ENCODE results near the gene KNG1. TPM values are rescaled to one million over a fixed set of nuclear protein-coding genes. Genes with fewer than 3 reads are reported as not detected.

Gene KNG1
- total and polyA plus RNA-seq, 8 donors, result 0.26 to 1.2 (median 0.49) TPM; not detected in 2

GRCh38 chr3:186783731-186784515 is 66.8 kb downstream of the KNG1 start:
- Histone ChIP-seq H3K36me3 (peaks cover 9 to 49% of the 10 kb centered on the region in 2 donors), H3K27me3 (no peaks in the 10 kb centered on the region), H3K4me3 (peak overlapping the region; percentile 87 to 91), H3K4me1 (peaks cover 20 to 54% of the 10 kb centered on the region in 2 donors), H3K9me3 (no peaks in the 10 kb centered on the region), H3K27ac (peak overlapping the region; percentile 97 to 98)
- DNase-seq, result peak; percentile 85 to 94 (median 88)
- intact Hi-C loops (cut with DNase I), result no loop called here
- peak; percentile 87 for ATAC-seq
- no peak for TF ChIP-seq CTCF (IDR thresholded peaks at IDR 0.05)

- DNase-seq (no peak), ATAC-seq (no peak)
- intact Hi-C loops (cut with DNase I), result no loop called here
- H3K4me3 ChIP-seq, result peak overlapping the region; percentile 87 to 91
- no peak for TF ChIP-seq CTCF (IDR thresholded peaks at IDR 0.05)
- H3K36me3 ChIP-seq, result peaks cover 9 to 59% of the 10 kb centered on the region in 2 donors
- H3K9me3 ChIP-seq, result no peaks in the 10 kb centered on the region
- no peaks in the 10 kb centered on the region for H3K27me3 ChIP-seq
- H3K27ac ChIP-seq, result peak overlapping the region in 1 of 2 donors; percentile 98
- H3K4me1 ChIP-seq, result peaks cover 20 to 62% of the 10 kb centered on the region in 2 donors
Measured at GRCh38 chr3:186784820-186785494, 67.8 kb downstream of the KNG1 start.

GRCh38 chr3:186785495-186786018 is 68.4 kb downstream of the KNG1 start:
- no peak for TF ChIP-seq CTCF (IDR thresholded peaks at IDR 0.05)
- peak overlapping the region; percentile 87 to 91 for H3K4me3 ChIP-seq
- intact Hi-C loops (cut with DNase I), result no loop called here
- H3K36me3 ChIP-seq, result peaks cover 9 to 65% of the 10 kb centered on the region in 2 donors
- H3K9me3 ChIP-seq, result no peaks in the 10 kb centered on the region
- no peaks in the 10 kb centered on the region for H3K27me3 ChIP-seq
- no peak for ATAC-seq
- DNase-seq, result no peak
- no peak overlapping the region for H3K27ac ChIP-seq
- H3K4me1 ChIP-seq, result peaks cover 20 to 62% of the 10 kb centered on the region in 2 donors

GRCh38 chr3:186786922-186787321 is 69.8 kb downstream of the KNG1 start:
- TF ChIP-seq CTCF (IDR thresholded peaks at IDR 0.05), result no peak
- Histone ChIP-seq H3K36me3 (peaks cover 9 to 69% of the 10 kb centered on the region in 2 donors), H3K9me3 (no peaks in the 10 kb centered on the region), H3K4me3 (peak overlapping the region in 1 of 2 donors; percentile 87), H3K27ac (no peak overlapping the region), H3K27me3 (no peaks in the 10 kb centered on the region), H3K4me1 (peaks cover 20 to 61% of the 10 kb centered on the region in 2 donors)
- ATAC-seq (no peak), DNase-seq (no peak)
- intact Hi-C loops (cut with DNase I), result no loop called here
